ENCODE data around the gene AUTS2. TPM values are rescaled to one million over a fixed set of nuclear protein-coding genes. Genes with fewer than 3 reads are reported as not detected.

AUTS2 gene
- total and polyA plus RNA-seq, 2 experiments from 2014 or later: 32.0 to 91.0 TPM

GRCh38 chr7:70152313-70152712 is 554.0 kb downstream of the AUTS2 start:
- Histone ChIP-seq H3F3A (replicated peaks; ENCODE audit: low read depth) (no peaks in the 10 kb centered on the region), H4K20me1 (replicated peaks; ENCODE audit: insufficient read depth) (no peaks in the 10 kb centered on the region), H2AFZ (no peak overlapping the region), H3K4me2 (no peak overlapping the region), H3K4me1 (ENCODE audit: insufficient read depth) (no peaks in the 10 kb centered on the region; the same call in 1 of the 2 replicates), H3K27me3 (ENCODE audit: insufficient read depth) (no peaks in the 10 kb centered on the region), H3K9me2 (ENCODE audit: insufficient read depth) (no peaks in the 10 kb centered on the region), H3K36me3 (ENCODE audit: insufficient read depth) (no peaks in the 10 kb centered on the region), H3K27ac (ENCODE audit: low read depth) (no peak overlapping the region), H3K79me2 (replicated peaks; ENCODE audit: insufficient read depth) (no peaks in the 10 kb centered on the region), H3K4me3 (no peak overlapping the region)
- Mint-ChIP-seq H3K36me3 (ENCODE audit: low read depth) (no peaks in the 10 kb centered on the region), H3K27ac (no peak overlapping the region), H3K9me3 (no peaks in the 10 kb centered on the region), H3K27me3 (ENCODE audit: insufficient read depth, low read depth, poor library complexity) (no peaks in the 10 kb centered on the region), H3K4me3 (no peak overlapping the region), H3K4me1 (peaks cover 17% of the 10 kb centered on the region)
- ATAC-seq (no peak), DNase-seq (ENCODE audit: low spot score) (no peak)
- TF ChIP-seq ZNF462 (CRISPR knock-in tag; IDR thresholded peaks at IDR 0.05) (no peak), REST (IDR thresholded peaks at IDR 0.05; ENCODE audit: unreplicated experiment) (no peak), JUNB (IDR thresholded peaks at IDR 0.05; ENCODE audit: unreplicated experiment) (no peak), POLR2AphosphoS5 (IDR thresholded peaks at IDR 0.05; ENCODE audit: low read depth) (no peak), CREB1 (CRISPR knock-in tag; IDR thresholded peaks at IDR 0.05; ENCODE audit: low read depth) (no peak), EZH2phosphoT487 (IDR thresholded peaks at IDR 0.05; ENCODE audit: unreplicated experiment) (no peak), NANOG (IDR thresholded peaks at IDR 0.05; ENCODE audit: borderline replicate concordance) (no peak), ZNF331 (CRISPR knock-in tag; IDR thresholded peaks at IDR 0.05; ENCODE audit: low read depth) (no peak), ZNF114 (CRISPR knock-in tag; IDR thresholded peaks at IDR 0.05) (no peak)
- TF ChIP-seq, protein P1, sequence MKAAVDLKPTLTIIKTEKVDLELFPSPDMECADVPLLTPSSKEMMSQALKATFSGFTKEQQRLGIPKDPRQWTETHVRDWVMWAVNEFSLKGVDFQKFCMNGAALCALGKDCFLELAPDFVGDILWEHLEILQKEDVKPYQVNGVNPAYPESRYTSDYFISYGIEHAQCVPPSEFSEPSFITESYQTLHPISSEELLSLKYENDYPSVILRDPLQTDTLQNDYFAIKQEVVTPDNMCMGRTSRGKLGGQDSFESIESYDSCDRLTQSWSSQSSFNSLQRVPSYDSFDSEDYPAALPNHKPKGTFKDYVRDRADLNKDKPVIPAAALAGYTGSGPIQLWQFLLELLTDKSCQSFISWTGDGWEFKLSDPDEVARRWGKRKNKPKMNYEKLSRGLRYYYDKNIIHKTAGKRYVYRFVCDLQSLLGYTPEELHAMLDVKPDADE (IDR thresholded peaks at IDR 0.05): no peak

All from GM23338 (cell line).